ENCODE measurements around the gene TBX20. TPM values are rescaled to one million over a fixed set of nuclear protein-coding genes. Genes with fewer than 3 reads are reported as not detected.

The TBX20 gene
- total RNA-seq, 1 experiment from 2014 or later: not detected

DNA sequence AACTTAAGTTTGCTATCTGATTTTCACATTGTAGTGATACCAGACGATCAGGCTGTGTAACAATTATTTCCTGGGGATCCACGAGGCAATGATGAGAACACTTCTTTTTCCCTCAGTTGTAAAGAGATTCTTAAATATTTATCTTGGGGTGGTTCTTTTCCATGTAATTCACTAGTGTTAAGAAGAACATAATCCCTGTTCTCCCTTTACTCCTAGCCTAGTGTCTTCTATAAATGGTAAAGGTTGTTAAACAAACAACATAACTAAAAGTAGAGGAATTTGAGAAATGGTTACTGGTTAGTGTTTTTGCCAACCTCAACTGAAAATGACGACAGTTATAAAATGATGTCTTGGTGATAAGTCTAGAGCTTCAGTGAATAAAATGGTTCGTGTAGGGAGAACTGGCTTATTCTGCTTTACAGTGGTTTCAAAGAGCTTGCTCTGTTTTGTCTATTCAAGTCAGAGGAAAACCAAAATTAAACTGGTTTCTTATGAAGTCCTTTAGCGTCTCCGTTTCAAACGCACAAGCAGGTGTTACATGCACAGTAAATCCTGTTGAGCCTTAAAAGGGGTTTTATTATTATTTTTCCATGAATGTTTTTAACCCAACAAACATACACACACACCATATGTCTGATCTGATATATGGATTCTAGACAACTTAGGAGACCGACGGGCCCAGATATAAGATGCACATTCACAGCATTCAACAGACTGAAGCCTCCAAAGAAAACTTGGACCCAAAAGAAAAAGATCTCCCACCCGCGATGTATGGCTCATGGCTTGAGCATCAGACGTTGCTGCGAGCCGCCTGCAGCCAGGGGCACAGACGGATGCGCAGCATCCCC, 1.1 kb downstream of the TBX20 start:
- Histone ChIP-seq H3K79me2 (ENCODE audit: low read length) (no peaks in the 10 kb centered on the region), H4K20me1 (ENCODE audit: insufficient read depth, low read depth, low read length) (no peaks in the 10 kb centered on the region), H2AFZ (ENCODE audit: low read length) (no peak overlapping the region), H3K27ac (ENCODE audit: low read length) (no peak overlapping the region), H3K9ac (ENCODE audit: low read length) (no peak overlapping the region), H3K4me2 (ENCODE audit: low read depth, low read length, poor library complexity, severe bottlenecking) (no peak overlapping the region), H3K9me2 (replicated peaks; ENCODE audit: insufficient read depth, low read length) (no peaks in the 10 kb centered on the region), H3K27me3 (ENCODE audit: low read length) (no peaks in the 10 kb centered on the region), H3K9me3 (ENCODE audit: low read length) (no peaks in the 10 kb centered on the region), H3K36me3 (ENCODE audit: insufficient read depth, low read length) (no peaks in the 10 kb centered on the region), H3K4me1 (ENCODE audit: low read length) (no peaks in the 10 kb centered on the region), H3K4me3 (ENCODE audit: low read length) (no peak overlapping the region)
- DNase-seq: no peak

DNA sequence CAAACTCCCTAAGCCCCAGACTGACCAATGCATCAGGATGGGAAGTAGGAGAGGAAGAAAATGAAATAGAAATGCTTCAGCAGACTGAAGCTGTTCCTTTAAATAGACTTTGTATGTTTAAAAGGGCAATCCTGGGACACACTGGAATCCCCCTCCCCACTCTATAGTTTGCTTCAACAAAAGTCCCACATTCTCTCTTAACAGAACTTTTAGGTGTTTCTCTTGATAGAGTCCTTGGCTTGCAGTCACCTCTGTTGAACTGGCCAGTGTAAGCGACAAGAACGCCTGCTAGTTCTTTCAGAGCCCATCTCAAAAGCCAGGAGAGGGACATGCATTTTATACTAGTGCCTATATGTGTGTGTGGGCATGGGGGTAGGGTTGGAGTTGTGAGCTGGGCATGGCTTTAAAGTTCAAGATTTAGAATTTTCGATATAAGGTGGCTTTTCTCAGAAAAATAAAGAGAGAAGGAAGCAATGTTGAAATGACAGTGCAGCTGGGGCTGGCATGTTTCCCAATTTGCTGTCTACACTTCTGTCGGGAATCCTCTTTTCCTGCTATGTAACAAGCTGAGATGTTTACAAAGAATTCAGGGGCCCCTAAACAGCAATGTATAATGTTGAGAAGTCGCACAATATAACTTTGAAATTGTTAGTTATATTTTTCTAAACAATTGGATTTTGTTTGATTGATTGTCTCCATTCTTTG, 2.1 kb downstream of the TBX20 start:
- Histone ChIP-seq H3K4me3 (ENCODE audit: low read length) (no peak overlapping the region), H3K9me2 (replicated peaks; ENCODE audit: insufficient read depth, low read length) (no peaks in the 10 kb centered on the region), H3K27ac (ENCODE audit: low read length) (no peak overlapping the region), H3K4me1 (ENCODE audit: low read length) (no peaks in the 10 kb centered on the region), H2AFZ (ENCODE audit: low read length) (no peak overlapping the region), H3K36me3 (ENCODE audit: insufficient read depth, low read length) (no peaks in the 10 kb centered on the region), H3K79me2 (ENCODE audit: low read length) (no peaks in the 10 kb centered on the region), H3K9me3 (ENCODE audit: low read length) (no peaks in the 10 kb centered on the region), H4K20me1 (ENCODE audit: insufficient read depth, low read depth, low read length) (no peaks in the 10 kb centered on the region), H3K27me3 (ENCODE audit: low read length) (no peaks in the 10 kb centered on the region), H3K4me2 (ENCODE audit: low read depth, low read length, poor library complexity, severe bottlenecking) (no peak overlapping the region), H3K9ac (ENCODE audit: low read length) (no peak overlapping the region)
- no peak for DNase-seq

DNA sequence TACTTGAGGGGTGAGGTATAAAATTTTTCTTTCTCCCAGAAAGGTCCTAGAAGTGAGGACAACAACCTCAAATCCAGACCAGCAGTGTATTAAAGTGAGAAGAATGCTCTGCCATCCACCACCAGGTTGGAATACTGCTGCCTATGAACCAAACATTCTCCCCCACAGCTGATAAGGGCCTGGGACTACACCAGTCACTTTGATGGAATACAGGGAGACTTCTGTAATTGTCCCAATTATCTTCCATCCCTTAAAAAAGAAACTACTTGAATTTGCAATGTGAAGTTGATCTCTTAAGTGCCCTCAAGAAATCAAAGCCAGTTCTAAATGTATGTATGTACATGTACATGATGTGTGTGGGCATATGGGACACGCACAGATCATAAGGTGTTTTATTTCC, 3.0 kb downstream of the TBX20 start:
- no peak overlapping the region for H3K27ac ChIP-seq (ENCODE audit: low read length)
- no peaks in the 10 kb centered on the region for H3K36me3 ChIP-seq (ENCODE audit: insufficient read depth, low read length)
- H3K9me3 ChIP-seq (ENCODE audit: low read length): no peaks in the 10 kb centered on the region
- no peak overlapping the region for H3K4me3 ChIP-seq (ENCODE audit: low read length)
- H3K9me2 ChIP-seq (replicated peaks; ENCODE audit: insufficient read depth, low read length): no peaks in the 10 kb centered on the region
- no peak for DNase-seq
- H2AFZ ChIP-seq (ENCODE audit: low read length): no peak overlapping the region
- no peak overlapping the region for H3K4me2 ChIP-seq (ENCODE audit: low read depth, low read length, poor library complexity, severe bottlenecking)
- no peaks in the 10 kb centered on the region for H3K27me3 ChIP-seq (ENCODE audit: low read length)
- H3K79me2 ChIP-seq (ENCODE audit: low read length): no peaks in the 10 kb centered on the region
- no peak overlapping the region for H3K9ac ChIP-seq (ENCODE audit: low read length)
- no peaks in the 10 kb centered on the region for H3K4me1 ChIP-seq (ENCODE audit: low read length)
- H4K20me1 ChIP-seq (ENCODE audit: insufficient read depth, low read depth, low read length): no peaks in the 10 kb centered on the region

DNA sequence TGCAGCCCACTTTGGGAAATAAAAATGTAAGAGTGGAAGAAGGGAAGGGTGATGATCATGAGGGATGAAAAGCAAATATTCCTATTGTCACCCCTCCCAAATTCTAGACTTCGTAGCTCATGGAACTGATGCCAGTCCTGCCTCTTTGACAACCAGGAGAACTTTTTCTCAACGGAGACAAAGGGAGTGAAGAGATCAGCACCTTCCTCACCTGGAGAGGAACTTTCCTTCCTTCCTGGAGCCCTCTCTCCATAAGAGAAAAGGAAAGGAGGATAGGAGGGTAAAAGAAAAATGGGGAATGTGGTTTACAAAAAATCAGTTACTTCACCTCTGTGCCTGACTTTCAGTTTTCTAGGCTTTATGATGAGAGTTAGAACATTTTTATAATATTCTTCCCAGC, 3.4 kb downstream of the TBX20 start:
- no peaks in the 10 kb centered on the region for H3K27me3 ChIP-seq (ENCODE audit: low read length)

GRCh38 chr7:35249537-35249907, 4.4 kb downstream of the TBX20 start:
- Histone ChIP-seq H3K27me3 (ENCODE audit: low read length) (no peaks in the 10 kb centered on the region), H3K4me1 (ENCODE audit: low read length) (no peaks in the 10 kb centered on the region), H3K36me3 (ENCODE audit: insufficient read depth, low read length) (no peaks in the 10 kb centered on the region), H3K4me2 (ENCODE audit: low read depth, low read length, poor library complexity, severe bottlenecking) (no peak overlapping the region), H3K9me2 (replicated peaks; ENCODE audit: insufficient read depth, low read length) (no peaks in the 10 kb centered on the region), H3K27ac (ENCODE audit: low read length) (no peak overlapping the region), H3K4me3 (ENCODE audit: low read length) (no peak overlapping the region), H3K79me2 (ENCODE audit: low read length) (no peaks in the 10 kb centered on the region), H3K9ac (ENCODE audit: low read length) (no peak overlapping the region), H3K9me3 (ENCODE audit: low read length) (no peaks in the 10 kb centered on the region), H2AFZ (ENCODE audit: low read length) (no peak overlapping the region), H4K20me1 (ENCODE audit: insufficient read depth, low read depth, low read length) (no peaks in the 10 kb centered on the region)
- DNase-seq: no peak

More for the DNA sequence above, 3.4 kb downstream of the TBX20 start:
- Histone ChIP-seq H3K4me2 (ENCODE audit: low read depth, low read length, poor library complexity, severe bottlenecking) (no peak overlapping the region), H3K9ac (ENCODE audit: low read length) (no peak overlapping the region), H3K4me1 (ENCODE audit: low read length) (no peaks in the 10 kb centered on the region), H2AFZ (ENCODE audit: low read length) (no peak overlapping the region), H3K4me3 (ENCODE audit: low read length) (no peak overlapping the region), H3K79me2 (ENCODE audit: low read length) (no peaks in the 10 kb centered on the region), H3K9me3 (ENCODE audit: low read length) (no peaks in the 10 kb centered on the region), H3K36me3 (ENCODE audit: insufficient read depth, low read length) (no peaks in the 10 kb centered on the region), H3K27ac (ENCODE audit: low read length) (no peak overlapping the region), H4K20me1 (ENCODE audit: insufficient read depth, low read depth, low read length) (no peaks in the 10 kb centered on the region), H3K9me2 (replicated peaks; ENCODE audit: insufficient read depth, low read length) (no peaks in the 10 kb centered on the region)
- DNase-seq: no peak

DNA sequence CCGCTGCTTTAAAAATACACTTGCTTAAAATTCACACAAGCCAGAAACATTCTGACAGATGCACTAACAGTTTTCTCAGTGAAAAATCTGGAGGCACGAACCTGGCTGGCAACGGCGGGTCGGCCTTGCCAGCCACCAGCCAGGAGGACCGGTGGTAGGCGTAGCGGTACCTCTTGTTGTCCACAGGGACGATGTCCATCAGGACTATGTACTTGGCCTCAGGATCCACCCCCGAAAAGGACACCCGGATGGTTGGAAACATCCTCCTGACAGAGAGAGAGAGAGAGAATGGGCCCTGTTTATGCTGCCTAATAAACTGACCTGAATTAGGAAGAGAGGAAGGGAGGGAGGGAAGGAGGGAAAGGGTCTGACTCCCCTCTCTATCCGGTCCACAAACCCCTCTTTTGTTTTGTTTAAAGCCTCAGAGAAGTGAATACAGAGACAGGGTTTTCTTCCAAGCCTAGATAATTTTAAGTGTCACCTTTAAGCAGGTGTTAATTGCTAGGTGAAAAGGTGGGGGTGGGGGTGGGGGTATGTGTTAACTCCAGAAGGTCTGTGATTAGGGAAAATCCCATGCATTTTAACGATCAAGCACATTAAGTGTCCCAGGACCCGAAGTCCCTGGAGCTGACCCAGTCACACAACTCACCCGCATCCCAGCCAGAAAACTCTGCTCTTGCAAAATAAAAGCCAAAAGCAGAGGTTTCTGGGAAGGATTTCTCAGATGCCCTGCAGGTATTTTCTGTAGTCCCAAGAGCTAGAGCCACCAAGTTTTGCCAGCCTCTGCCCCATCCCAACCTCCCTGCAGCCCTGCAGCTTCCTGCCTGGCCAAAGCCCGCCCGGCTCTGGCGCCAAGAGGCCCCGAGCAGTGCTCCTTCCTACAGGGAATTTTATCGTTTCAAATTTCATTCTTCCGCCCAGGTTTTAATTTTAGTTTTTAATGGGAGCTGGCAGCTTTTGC, 5.0 kb downstream of the TBX20 start:
- H3K79me2 ChIP-seq (ENCODE audit: low read length): no peaks in the 10 kb centered on the region
- no peak overlapping the region for H3K4me3 ChIP-seq (ENCODE audit: low read length)
- H2AFZ ChIP-seq (ENCODE audit: low read length): no peak overlapping the region
- no peak for DNase-seq
- no peaks in the 10 kb centered on the region for H4K20me1 ChIP-seq (ENCODE audit: insufficient read depth, low read depth, low read length)
- H3K9ac ChIP-seq (ENCODE audit: low read length): no peak overlapping the region
- H3K4me1 ChIP-seq (ENCODE audit: low read length): no peaks in the 10 kb centered on the region
- H3K4me2 ChIP-seq (ENCODE audit: low read depth, low read length, poor library complexity, severe bottlenecking): no peak overlapping the region
- H3K9me3 ChIP-seq (ENCODE audit: low read length): no peaks in the 10 kb centered on the region
- no peak overlapping the region for H3K27ac ChIP-seq (ENCODE audit: low read length)
- H3K36me3 ChIP-seq (ENCODE audit: insufficient read depth, low read length): no peaks in the 10 kb centered on the region
- no peaks in the 10 kb centered on the region for H3K9me2 ChIP-seq (replicated peaks; ENCODE audit: insufficient read depth, low read length)
- H3K27me3 ChIP-seq (ENCODE audit: low read length): no peaks in the 10 kb centered on the region

DNA sequence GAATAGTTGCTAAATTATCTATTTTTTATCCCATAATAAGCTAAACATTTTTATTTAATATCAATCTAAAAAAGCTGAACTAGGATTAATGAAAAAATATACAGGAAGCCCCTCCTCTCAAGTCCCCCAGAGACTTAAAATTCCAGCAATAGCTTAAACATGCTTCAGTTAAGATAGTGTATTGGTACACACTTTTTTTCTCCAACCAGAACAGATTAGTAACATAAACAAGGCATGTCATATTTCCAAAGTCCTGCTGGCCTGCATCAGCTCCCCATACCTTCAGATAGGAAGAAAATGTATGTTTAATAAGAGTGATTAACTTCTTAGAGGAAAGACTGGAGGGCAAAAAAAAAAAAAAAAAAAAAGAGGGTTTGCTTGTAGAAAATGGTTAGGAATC, 7.1 kb downstream of the TBX20 start:
- H2AFZ ChIP-seq (ENCODE audit: low read length): no peak overlapping the region
- H3K27me3 ChIP-seq (ENCODE audit: low read length): no peaks in the 10 kb centered on the region
- H3K4me2 ChIP-seq (ENCODE audit: low read depth, low read length, poor library complexity, severe bottlenecking): no peak overlapping the region

DNA sequence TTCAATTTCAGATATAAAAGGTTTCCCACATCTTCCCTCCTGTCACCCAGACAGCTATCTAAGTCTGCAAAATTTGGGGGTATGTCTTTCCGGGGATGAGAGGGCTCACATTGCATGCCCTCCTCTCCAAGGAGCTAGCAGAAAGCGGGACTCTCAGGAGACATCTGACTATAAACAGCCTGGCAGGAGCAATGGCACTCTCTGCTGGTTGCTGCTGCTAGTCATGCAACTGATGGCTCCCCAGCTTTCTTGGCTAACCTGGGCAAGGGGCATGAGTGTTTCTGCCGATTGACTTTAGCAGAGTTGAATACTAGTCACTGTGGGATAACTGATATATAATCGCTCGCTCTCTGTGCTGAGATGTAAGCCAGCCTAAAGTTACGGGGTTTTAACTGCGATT, 12.0 kb downstream of the TBX20 start:
- H3K36me3 ChIP-seq (ENCODE audit: insufficient read depth, low read length): no peaks in the 10 kb centered on the region

More for the DNA sequence above, 7.1 kb downstream of the TBX20 start:
- Histone ChIP-seq H3K9ac (ENCODE audit: low read length) (no peak overlapping the region), H3K9me3 (ENCODE audit: low read length) (no peaks in the 10 kb centered on the region), H3K27ac (ENCODE audit: low read length) (no peak overlapping the region), H4K20me1 (ENCODE audit: insufficient read depth, low read depth, low read length) (no peaks in the 10 kb centered on the region), H3K36me3 (ENCODE audit: insufficient read depth, low read length) (no peaks in the 10 kb centered on the region), H3K4me1 (ENCODE audit: low read length) (no peaks in the 10 kb centered on the region), H3K4me3 (ENCODE audit: low read length) (no peak overlapping the region), H3K9me2 (replicated peaks; ENCODE audit: insufficient read depth, low read length) (no peaks in the 10 kb centered on the region), H3K79me2 (ENCODE audit: low read length) (no peaks in the 10 kb centered on the region)
- DNase-seq: no peak

More for the DNA sequence above, 12.0 kb downstream of the TBX20 start:
- Histone ChIP-seq H3K4me1 (ENCODE audit: low read length) (no peaks in the 10 kb centered on the region), H2AFZ (ENCODE audit: low read length) (no peak overlapping the region), H3K79me2 (ENCODE audit: low read length) (no peaks in the 10 kb centered on the region), H3K9me2 (replicated peaks; ENCODE audit: insufficient read depth, low read length) (no peaks in the 10 kb centered on the region), H4K20me1 (ENCODE audit: insufficient read depth, low read depth, low read length) (no peaks in the 10 kb centered on the region), H3K4me3 (ENCODE audit: low read length) (no peak overlapping the region), H3K4me2 (ENCODE audit: low read depth, low read length, poor library complexity, severe bottlenecking) (no peak overlapping the region), H3K9ac (ENCODE audit: low read length) (no peak overlapping the region), H3K9me3 (ENCODE audit: low read length) (no peaks in the 10 kb centered on the region), H3K27me3 (ENCODE audit: low read length) (no peaks in the 10 kb centered on the region), H3K27ac (ENCODE audit: low read length) (no peak overlapping the region)
- no peak for DNase-seq
